H1 (cell line): ENCODE measurements around the gene FARS2. TPM values are rescaled to one million over a fixed set of nuclear protein-coding genes. Genes with fewer than 3 reads are reported as not detected.

Source experiments
- E2F6 ChIP-seq: IDR thresholded peaks from 2 replicates; pipeline ENCODE4 v1.6.1; 2012; ENCODE audit warnings: inconsistent platforms
- GTF2F1 ChIP-seq: IDR thresholded peaks from 2 replicates; pipeline ENCODE4 v1.6.1; 2012; ENCODE audit warnings: low read depth, low read length, improper control_type of control experiment, borderline replicate concordance
- POLR2A ChIP-seq, 2 experiments: IDR thresholded peaks; 1 replicate in 1 of 2; 2 replicates in 1 of 2; pipeline ENCODE4 v1.6.1; 2011; ENCODE audit warnings: low read depth in 2 of 2, low read length in 2 of 2, mild to moderate bottlenecking in 2 of 2; ENCODE audit errors: control extremely low read depth in 1 of 2
- TCF12 ChIP-seq: IDR thresholded peaks from 2 replicates; pipeline ENCODE4 v1.6.1; 2011; ENCODE audit warnings: low read depth, mild to moderate bottlenecking, low read length
- polyA plus RNA-seq, 7 experiments: library from polyadenylated mRNA; depleted of rRNA in 3 of 7; stranded (reverse) in 5 of 7; unstranded in 2 of 7; fragments of >200 nt in 5 of 7; fragments of 200-250 nt in 2 of 7; gene quantifications; 1 replicate in 5 of 7; 2 replicates in 1 of 7; 4 replicates in 1 of 7; pipeline versions ENCODE4 v1.2.1 to v1.2.3, GENCODE V29; 2011 to 2013; ENCODE audit warnings: missing spikeins in 2 of 7, mixed read lengths in 2 of 7
- total RNA-seq: library from RNA; stranded (reverse); fragmentation: NEBNext Ultra II Directional; extraction: Animal tissue kit (Norgen Biotek cat#: 25700); gene quantifications from 2 replicates; pipeline ENCODE4 v1.2.1, GENCODE V29; 2021

FARS2 gene
- total and polyA plus RNA-seq, 2 of the 8 experiments (the other 6 are each of a cell fraction or from before 2014, with no cell fraction given): 11.7 to 14.4 TPM

GRCh38 chr6:5726976-5727718 is 465.8 kb downstream of the FARS2 start (continued):
- TF ChIP-seq E2F6 (no peak), TCF12 (no peak), POLR2A (IDR thresholded peaks at IDR 0.05; ENCODE audit: control extremely low read depth in 1 of 2, low read depth in 2 of 2, low read length in 2 of 2) (no peak), GTF2F1 (no peak)
- TF ChIP-seq, all 59 proteins: peak for 0
